NOMO-1 treated with DMSO at 0.1 percent for 48 hours (cell line): Measurements from ENCODE around the gene CUX1.
A peak's percentile ranks its signal among the peaks of the same experiment; 100 is the strongest.

Source experiments
- DNase-seq: peaks from one replicate; lab custom pipeline; 2025; ENCODE audit not compliant: unreplicated experiment; lab: John Stamatoyannopoulos, UW

CUX1 gene

GRCh38 chr7:102253973-102254370 lies 436.5 kb downstream of the CUX1 start:
- DNase-seq, result no peak

DNA sequence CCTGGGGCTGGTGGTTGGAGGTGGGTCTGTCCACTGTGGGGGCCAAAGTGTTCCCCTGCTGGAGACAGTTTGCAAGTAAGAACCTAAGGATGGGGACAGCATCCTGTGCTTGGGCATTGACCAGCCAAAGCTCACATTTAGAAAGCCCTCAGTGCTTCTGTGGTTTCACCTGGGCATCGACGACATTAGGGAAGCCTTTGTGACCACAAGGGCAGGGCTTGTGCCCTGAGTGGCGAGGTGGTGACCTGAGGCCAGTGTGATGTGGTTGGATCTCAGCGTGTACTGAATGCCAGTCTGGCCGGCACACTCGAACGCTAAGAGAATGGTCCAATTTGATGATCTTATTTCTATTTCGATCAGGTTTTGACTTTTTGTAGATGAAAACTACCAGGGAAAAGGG lies 437.1 kb downstream of the CUX1 start:
- DNase-seq, result no peak

DNA sequence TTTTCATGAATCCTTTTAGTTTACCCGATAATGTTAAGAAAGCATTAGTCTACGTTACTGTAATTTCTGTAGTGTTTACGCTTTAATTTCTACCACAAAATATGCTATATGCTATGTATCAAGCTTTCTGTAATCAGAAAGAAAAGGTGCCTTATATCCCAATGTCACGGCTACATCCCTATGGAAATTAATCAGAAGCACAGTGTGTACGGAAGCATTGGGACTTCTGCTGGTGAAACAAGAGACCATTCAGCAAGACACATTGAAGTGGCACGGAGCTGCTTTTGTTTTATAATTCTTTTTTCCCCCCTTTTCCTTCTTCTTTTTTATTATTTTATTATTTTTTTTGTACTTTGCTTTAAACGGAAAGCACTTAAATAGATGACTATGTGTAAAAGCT lies 438.1 kb downstream of the CUX1 start:
- DNase-seq, result no peak

DNA sequence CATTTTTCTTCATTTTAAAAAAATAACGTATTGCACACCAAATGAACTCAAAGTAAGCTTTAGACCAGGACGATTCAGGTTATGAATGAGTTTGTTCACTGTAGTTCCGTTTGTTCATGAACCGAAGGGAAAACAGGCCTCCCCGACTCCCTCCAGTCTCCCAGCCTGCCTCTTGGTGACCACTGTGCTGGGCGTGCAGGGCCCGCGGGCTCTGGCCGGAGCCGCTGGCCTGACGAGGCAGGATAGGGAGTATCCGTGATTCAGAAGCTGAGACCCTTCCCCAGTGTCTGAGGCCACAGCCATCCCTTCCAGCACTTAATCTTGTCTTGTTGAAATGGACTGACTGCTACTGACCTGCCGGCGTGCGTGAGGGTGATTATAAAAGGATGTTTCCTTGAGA lies 438.5 kb downstream of the CUX1 start:
- no peak for DNase-seq

DNA sequence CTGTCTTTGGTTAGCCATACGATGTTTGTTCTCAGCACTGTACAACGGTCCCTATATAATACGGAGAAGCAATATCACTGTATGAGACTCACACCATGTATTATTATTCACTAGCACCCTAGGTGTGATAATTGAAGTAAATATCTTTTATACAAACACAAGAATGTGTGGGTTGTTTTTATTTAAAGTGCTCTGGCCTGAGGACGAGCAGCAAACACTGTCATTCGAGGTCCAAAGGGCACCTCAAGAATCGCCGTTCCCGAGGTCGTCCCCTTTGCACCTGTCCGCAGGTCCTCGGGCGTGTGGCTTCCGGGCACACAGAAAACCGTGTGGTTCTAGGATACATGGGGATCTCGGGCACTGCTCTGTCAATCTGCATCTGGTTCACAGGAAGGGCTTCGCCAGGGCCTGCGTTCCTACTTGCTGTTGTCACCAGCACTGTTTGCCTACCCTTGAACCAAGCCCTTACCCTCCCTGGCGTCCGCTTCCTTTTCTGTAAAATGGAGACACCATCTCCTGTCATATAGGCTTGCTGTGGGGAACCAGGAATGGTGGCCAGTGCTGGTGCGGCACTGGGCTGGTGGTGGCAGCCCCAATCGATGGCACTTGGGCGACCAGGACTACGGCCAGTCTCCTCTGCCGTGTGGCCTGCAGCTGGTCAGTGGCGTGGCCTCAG lies 440.8 kb downstream of the CUX1 start:
- no peak for DNase-seq

- DNase-seq, result no peak
Measured at GRCh38 chr7:102258749-102259107, 441.3 kb downstream of the CUX1 start.

GRCh38 chr7:102260856-102261255 lies 443.4 kb downstream of the CUX1 start:
- no peak for DNase-seq

DNA sequence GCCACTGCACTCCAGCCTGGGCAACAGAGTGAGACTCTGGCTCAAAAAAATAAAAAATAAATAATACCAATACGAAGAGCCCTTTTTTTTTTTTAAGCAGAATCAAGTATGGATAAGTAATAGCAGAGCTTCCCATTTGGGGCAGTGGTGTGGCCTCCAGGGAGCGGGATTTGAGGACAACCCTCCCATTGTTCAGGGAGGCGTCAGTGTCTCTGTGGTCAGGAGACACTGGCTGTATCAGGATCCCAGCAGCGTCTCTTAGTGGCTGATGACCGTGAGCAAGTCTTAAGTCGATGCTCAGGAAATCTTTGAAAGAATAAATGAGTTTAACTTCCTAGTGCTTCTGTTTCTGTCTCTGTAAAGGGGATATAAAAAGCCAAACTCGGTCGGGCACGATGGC lies 444.0 kb downstream of the CUX1 start:
- DNase-seq, result no peak

GRCh38 chr7:102262546-102262945 lies 445.1 kb downstream of the CUX1 start:
- DNase-seq, result no peak

- DNase-seq, result no peak
Measured at GRCh38 chr7:102264367-102264891, 447.0 kb downstream of the CUX1 start.

- DNase-seq, result no peak
Measured at GRCh38 chr7:102266541-102266940, 449.1 kb downstream of the CUX1 start.

DNA sequence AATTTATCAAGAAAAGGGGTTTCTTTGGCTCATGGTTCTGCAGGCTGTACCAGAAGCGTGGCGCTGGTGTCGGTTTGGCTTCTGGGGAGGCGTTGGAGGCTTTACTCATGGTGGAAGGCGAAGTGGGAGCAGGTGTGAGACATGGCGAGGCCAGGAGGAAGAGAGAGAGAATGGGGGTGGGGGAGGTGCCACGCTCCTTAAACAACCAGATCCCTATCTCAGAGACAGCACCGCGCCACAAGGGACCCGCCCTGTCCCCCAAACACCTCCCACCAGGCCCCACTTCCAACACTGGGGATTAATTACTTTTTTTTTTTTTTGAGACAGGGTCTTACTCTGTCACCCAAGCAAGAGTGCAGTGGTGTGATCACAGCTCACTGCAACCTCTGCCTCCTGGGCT lies 451.2 kb downstream of the CUX1 start:
- no peak for DNase-seq

- DNase-seq, result no peak
Measured at GRCh38 chr7:102270178-102270887, 452.9 kb downstream of the CUX1 start.

DNA sequence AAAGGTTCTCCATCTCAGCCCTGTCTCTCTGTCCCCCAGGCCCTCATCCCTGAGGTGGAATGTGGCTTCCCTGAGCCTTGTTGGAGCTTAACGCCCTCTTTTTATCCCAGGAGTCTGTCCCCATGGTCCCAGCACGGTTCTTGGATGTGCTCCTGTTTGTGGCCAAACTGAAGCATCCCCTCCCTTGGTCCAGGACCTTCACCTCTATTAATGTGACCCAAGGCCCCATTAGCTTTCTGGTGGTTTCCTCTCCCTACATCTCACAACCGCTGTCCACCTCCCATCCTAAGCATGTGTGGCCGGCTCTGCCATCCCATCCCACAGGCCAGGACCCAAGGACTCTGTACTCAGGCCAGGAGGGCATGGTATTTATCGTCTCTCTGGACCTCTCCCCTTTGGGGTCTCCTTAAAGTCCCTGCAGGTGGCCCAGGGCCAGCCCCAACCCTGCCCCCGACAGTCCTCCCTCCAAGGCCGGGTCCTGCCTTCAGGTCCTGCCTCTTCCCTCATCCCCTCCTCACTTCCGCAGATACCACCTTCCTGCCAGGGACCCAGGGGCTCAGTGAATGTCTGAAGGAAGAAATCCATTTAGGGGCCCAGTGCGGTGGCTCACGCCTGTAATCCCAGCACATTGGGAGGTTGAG lies 453.9 kb downstream of the CUX1 start:
- no peak for DNase-seq

DNA sequence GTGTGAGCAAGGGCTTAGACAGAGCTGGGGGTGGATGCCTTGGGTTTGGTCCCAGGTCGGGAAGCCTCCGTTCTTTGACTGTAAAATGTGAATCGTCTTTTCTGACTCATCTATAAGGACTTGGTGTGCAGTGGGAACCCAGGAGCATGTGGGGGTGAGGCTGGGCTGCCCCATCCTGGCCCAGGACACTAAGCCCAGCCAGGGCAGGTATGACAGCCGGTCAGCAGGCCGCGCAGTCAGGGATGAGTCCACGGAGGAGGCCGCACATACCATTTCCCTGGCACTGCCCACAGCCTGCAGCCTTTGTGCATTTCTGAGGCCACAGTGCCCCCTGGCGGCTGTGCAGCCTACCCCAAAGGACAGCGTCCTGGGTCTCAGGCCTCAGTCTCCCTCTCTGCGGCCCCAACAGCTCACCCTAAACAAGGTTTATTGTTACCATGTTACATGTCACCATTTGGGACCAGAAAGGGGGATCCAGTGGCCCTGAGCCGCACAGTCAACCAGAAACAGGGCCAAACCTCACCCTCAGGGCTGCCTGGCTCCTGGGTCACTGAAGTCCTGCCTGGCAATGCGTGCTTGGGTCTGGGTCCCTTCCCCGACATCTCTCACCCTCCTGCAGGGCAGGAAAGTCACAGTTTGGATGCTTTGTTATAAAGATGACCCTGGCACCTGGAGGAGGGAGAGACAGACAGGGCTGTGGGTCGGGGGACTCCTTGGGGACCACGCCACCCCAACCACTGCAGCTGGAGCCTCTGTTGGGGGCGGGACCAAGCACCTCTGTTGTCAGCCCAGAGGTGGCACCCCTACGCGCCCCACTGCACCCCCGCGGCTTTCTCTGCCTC lies 454.9 kb downstream of the CUX1 start:
- peak; percentile 57 for DNase-seq

GRCh38 chr7:102272917-102273748 lies 455.7 kb downstream of the CUX1 start:
- no peak for DNase-seq

GRCh38 chr7:102273749-102274712 lies 456.6 kb downstream of the CUX1 start:
- no peak for DNase-seq

DNA sequence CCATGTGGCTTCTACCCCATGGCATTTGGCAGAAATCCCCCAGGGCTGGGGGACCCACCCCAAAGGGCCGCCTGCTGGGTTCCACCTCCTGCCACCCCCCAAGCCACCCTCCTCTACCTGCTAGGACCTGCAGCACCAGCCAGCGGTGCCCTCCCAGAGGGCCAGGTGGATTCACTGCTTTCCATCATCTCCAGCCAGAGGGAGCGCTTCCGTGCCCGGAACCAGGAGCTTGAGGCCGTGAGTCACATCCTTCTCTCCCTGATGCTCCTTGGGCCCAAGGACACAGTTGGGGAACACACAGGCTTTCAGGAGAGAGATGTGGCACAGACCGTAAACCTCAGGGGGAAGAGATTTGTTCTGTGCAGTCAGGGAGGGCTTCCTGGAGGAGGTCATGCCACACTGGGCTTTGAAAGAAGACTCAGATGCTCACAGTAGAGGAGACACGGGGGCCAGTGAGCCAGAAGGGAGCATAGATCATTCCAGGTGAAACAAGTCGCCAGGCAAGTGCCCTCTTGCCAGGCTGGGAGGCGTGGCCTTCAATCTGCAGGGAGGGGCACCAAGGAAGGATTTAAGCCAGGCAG lies 457.8 kb downstream of the CUX1 start:
- no peak for DNase-seq

- DNase-seq, result no peak
Measured at GRCh38 chr7:102277901-102278300, 460.5 kb downstream of the CUX1 start.
